WTC11 (cell line): Measurements from ENCODE around the gene HNRNPAB. TPM values are rescaled to one million over a fixed set of nuclear protein-coding genes. Genes with fewer than 3 reads are reported as not detected.

Experiments
- ATAC-seq: fragments of 200-7000 bp; cut with Tn5 transposase; 2 replicates; pipeline ENCODE4 v1.10.0; 2021; ENCODE audit warnings: mild to moderate bottlenecking, moderate library complexity
- CTCF ChIA-PET: fragments of 300-600 bp; sonication (Branson Sonifier 250); formaldehyde crosslinking; loops from one replicate; lab custom pipeline; 2021; ENCODE audit warnings: antibody characterized with exemption; lab: Charles Lee
- POLR2A ChIA-PET: fragments of 350-600 bp; sonication (Branson Sonifier 250); formaldehyde crosslinking; loops from one replicate; lab custom pipeline; 2021; ENCODE audit warnings: antibody characterized with exemption; lab: Charles Lee
- DNase-seq: peaks from one replicate; pipeline ENCODE4 v3.0.0; 2021; ENCODE audit warnings: low spot score
- H3K27ac Mint-ChIP-seq: 2 replicates; pipeline ENCODE4 v1.8.0; 2021; ENCODE audit warnings: mixed read lengths
- H3K27me3 Mint-ChIP-seq: 2 replicates; pipeline ENCODE4 v1.8.0; 2021; ENCODE audit warnings: low read depth, mild to moderate bottlenecking, moderate library complexity, mixed read lengths
- H3K36me3 Mint-ChIP-seq: 2 replicates; pipeline ENCODE4 v1.8.0; 2021; ENCODE audit warnings: mixed read lengths
- H3K4me1 Mint-ChIP-seq: 2 replicates; pipeline ENCODE4 v1.8.0; 2022; ENCODE audit warnings: mixed read lengths
- H3K4me3 Mint-ChIP-seq: 2 replicates; pipeline ENCODE4 v1.8.0; 2021; ENCODE audit warnings: mild to moderate bottlenecking, moderate library complexity, mixed read lengths
- H3K9me3 Mint-ChIP-seq: 2 replicates; pipeline ENCODE4 v1.8.0; 2021; ENCODE audit warnings: mixed read lengths
- ATF1 ChIP-seq: sonication (generic); formaldehyde crosslinking; IDR thresholded peaks from 2 replicates; pipeline ENCODE4 v1.8.1; 2023; ENCODE audit warnings: mild to moderate bottlenecking, moderate library complexity, missing genetic modification reagents
- CREM ChIP-seq: sonication (generic); formaldehyde crosslinking; IDR thresholded peaks from 2 replicates; pipeline ENCODE4 v1.8.1; 2022; ENCODE audit warnings: mild to moderate bottlenecking, missing genetic modification reagents, moderate library complexity
- ETV6 ChIP-seq: sonication (generic); formaldehyde crosslinking; IDR thresholded peaks from 2 replicates; pipeline ENCODE4 v1.8.1; 2022; ENCODE audit warnings: mild to moderate bottlenecking, missing genetic modification reagents
- MYBL2 ChIP-seq: sonication (generic); formaldehyde crosslinking; IDR thresholded peaks from 2 replicates; pipeline ENCODE4 v1.8.1; 2023; ENCODE audit warnings: mild to moderate bottlenecking, moderate library complexity, missing genetic modification reagents
- SP1 ChIP-seq: sonication (generic); formaldehyde crosslinking; conservative IDR thresholded peaks from 2 replicates; pipeline ENCODE4 v1.8.1; 2022; ENCODE audit warnings: missing genetic modification reagents
- ZNF219 ChIP-seq: sonication (generic); formaldehyde crosslinking; IDR thresholded peaks from 2 replicates; pipeline ENCODE4 v1.8.0; 2023; ENCODE audit warnings: missing genetic modification reagents, mild to moderate bottlenecking, borderline replicate concordance
- ZNF232 ChIP-seq: sonication (generic); formaldehyde crosslinking; IDR thresholded peaks from 2 replicates; pipeline ENCODE4 v1.8.0; 2022; ENCODE audit warnings: mild to moderate bottlenecking, missing genetic modification reagents
- ZNF317 ChIP-seq: sonication (generic); formaldehyde crosslinking; IDR thresholded peaks from 2 replicates; pipeline ENCODE4 v1.8.1; 2023; ENCODE audit warnings: low read depth, mild to moderate bottlenecking, moderate library complexity, missing genetic modification reagents, borderline replicate concordance
- ZNF396 ChIP-seq: fragments of 250-450 bp; sonication (Bioruptor Pico); IDR thresholded peaks from 2 replicates; pipeline ENCODE4 v1.8.0; 2021; ENCODE audit warnings: mild to moderate bottlenecking, moderate library complexity, borderline replicate concordance
- total RNA-seq: library from RNA; stranded (reverse); gene quantifications from 3 replicates; pipeline ENCODE4 v1.2.3, GENCODE V29; 2021
- TF ChIP-seq, protein P1 (sequence below): sonication (generic); formaldehyde crosslinking; IDR thresholded peaks from 2 replicates; pipeline ENCODE4 v1.8.1; 2023; ENCODE audit warnings: mild to moderate bottlenecking, missing genetic modification reagents, borderline replicate concordance
- TF ChIP-seq, protein P2 (sequence below): sonication (generic); formaldehyde crosslinking; IDR thresholded peaks from 2 replicates; pipeline ENCODE4 v1.8.1; 2023; ENCODE audit warnings: mild to moderate bottlenecking, missing genetic modification reagents
- TF ChIP-seq, protein P3 (sequence below): sonication (generic); formaldehyde crosslinking; IDR thresholded peaks from 2 replicates; pipeline ENCODE4 v1.8.0; 2023; ENCODE audit warnings: mild to moderate bottlenecking, missing genetic modification reagents
- TF ChIP-seq, protein P4 (sequence below): fragments of 250-450 bp; sonication (Bioruptor Pico); IDR thresholded peaks from 2 replicates; pipeline ENCODE4 v1.9.0; 2021; ENCODE audit warnings: mild to moderate bottlenecking
- TF ChIP-seq, protein P5 (sequence below): fragments of 250-450 bp; sonication (Bioruptor Pico); IDR thresholded peaks from 2 replicates; pipeline ENCODE4 v1.9.0; 2021; ENCODE audit warnings: mild to moderate bottlenecking, borderline replicate concordance
- TF ChIP-seq, protein P6 (sequence below): fragments of 250-450 bp; sonication (Bioruptor Pico); conservative IDR thresholded peaks from 2 replicates; pipeline ENCODE4 v1.9.0; 2021; ENCODE audit warnings: mild to moderate bottlenecking

The HNRNPAB gene
- total RNA-seq, 1 experiment from 2014 or later: 457 TPM

DNA sequence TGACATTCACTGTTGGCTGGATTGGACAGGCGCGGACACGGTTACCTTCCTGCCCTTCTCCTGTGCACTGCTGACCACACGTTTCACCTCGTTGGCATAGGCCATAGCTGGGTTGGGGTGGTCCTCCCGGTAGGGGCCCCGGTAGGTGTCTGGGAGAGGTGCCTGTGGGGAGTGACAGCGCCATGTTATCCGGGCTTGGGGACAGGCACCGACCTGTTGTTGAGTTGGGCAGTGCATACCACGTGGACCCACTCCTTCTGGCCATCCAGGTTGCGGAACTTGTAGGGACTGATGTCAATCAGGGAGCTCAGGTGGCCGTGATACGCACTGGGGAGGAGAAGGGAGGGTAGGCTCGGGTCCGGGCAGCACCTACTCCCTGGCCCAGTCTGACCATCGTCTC, 20.1 kb downstream of the HNRNPAB start:
- ChIA-PET POLR2A (interaction anchor here (0.6 to 1.2 kb wide), 3 partner anchors 12 to 1952 kb away, joined by 3 to 8 read pairs (median 4); partner anchors contain the start of gene HNRNPAB), CTCF (interaction anchor here (0.6 to 2.3 kb wide), 4 partner anchors 11 to 366 kb away, joined by 3 to 13 read pairs (median 3); partner anchors contain the start of gene COL23A1)
- peaks cover 49% of the 10 kb centered on the region for H3K36me3 Mint-ChIP-seq

DNA sequence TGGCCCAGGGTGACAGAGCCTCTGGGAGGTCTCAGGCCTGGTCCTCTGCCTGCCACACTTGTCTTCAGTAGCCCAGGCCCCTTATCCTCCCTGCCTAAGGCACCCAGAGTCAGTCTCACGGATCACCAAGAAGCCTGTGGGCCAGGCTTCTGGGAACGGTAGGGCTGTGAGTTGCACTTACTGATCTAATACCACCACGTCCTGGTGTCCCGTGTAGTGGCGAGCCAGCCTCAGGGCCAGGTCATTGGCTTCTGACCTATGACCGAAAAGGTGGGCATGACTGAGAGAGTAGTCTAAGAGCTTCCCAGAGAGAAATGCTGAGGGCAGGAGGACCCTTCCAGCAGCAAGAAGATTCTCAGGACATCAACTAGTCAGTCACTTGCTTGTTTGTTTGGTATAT, 20.8 kb downstream of the HNRNPAB start:
- ChIA-PET CTCF (interaction anchor here (0.6 to 2.3 kb wide), 3 partner anchors 10 to 365 kb away, joined by 3 to 13 read pairs (median 3); partner anchors contain the start of gene COL23A1), POLR2A (interaction anchor here (0.8 kb wide), 1 partner anchor 21 kb away, joined by 3 read pairs; the partner anchor contains the start of gene HNRNPAB)
- no peak for ATAC-seq
- DNase-seq: no peak
- TF ChIP-seq ZNF232 (CRISPR knock-in tag): no peak
- TF ChIP-seq, protein P1, sequence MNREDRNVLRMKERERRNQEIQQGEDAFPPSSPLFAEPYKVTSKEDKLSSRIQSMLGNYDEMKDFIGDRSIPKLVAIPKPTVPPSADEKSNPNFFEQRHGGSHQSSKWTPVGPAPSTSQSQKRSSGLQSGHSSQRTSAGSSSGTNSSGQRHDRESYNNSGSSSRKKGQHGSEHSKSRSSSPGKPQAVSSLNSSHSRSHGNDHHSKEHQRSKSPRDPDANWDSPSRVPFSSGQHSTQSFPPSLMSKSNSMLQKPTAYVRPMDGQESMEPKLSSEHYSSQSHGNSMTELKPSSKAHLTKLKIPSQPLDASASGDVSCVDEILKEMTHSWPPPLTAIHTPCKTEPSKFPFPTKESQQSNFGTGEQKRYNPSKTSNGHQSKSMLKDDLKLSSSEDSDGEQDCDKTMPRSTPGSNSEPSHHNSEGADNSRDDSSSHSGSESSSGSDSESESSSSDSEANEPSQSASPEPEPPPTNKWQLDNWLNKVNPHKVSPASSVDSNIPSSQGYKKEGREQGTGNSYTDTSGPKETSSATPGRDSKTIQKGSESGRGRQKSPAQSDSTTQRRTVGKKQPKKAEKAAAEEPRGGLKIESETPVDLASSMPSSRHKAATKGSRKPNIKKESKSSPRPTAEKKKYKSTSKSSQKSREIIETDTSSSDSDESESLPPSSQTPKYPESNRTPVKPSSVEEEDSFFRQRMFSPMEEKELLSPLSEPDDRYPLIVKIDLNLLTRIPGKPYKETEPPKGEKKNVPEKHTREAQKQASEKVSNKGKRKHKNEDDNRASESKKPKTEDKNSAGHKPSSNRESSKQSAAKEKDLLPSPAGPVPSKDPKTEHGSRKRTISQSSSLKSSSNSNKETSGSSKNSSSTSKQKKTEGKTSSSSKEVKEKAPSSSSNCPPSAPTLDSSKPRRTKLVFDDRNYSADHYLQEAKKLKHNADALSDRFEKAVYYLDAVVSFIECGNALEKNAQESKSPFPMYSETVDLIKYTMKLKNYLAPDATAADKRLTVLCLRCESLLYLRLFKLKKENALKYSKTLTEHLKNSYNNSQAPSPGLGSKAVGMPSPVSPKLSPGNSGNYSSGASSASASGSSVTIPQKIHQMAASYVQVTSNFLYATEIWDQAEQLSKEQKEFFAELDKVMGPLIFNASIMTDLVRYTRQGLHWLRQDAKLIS (CRISPR knock-in tag): no peak
- TF ChIP-seq SP1 (CRISPR knock-in tag): no peak
- TF ChIP-seq, protein P2, sequence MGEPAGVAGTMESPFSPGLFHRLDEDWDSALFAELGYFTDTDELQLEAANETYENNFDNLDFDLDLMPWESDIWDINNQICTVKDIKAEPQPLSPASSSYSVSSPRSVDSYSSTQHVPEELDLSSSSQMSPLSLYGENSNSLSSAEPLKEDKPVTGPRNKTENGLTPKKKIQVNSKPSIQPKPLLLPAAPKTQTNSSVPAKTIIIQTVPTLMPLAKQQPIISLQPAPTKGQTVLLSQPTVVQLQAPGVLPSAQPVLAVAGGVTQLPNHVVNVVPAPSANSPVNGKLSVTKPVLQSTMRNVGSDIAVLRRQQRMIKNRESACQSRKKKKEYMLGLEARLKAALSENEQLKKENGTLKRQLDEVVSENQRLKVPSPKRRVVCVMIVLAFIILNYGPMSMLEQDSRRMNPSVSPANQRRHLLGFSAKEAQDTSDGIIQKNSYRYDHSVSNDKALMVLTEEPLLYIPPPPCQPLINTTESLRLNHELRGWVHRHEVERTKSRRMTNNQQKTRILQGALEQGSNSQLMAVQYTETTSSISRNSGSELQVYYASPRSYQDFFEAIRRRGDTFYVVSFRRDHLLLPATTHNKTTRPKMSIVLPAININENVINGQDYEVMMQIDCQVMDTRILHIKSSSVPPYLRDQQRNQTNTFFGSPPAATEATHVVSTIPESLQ (CRISPR knock-in tag): no peak
- TF ChIP-seq, protein P3, sequence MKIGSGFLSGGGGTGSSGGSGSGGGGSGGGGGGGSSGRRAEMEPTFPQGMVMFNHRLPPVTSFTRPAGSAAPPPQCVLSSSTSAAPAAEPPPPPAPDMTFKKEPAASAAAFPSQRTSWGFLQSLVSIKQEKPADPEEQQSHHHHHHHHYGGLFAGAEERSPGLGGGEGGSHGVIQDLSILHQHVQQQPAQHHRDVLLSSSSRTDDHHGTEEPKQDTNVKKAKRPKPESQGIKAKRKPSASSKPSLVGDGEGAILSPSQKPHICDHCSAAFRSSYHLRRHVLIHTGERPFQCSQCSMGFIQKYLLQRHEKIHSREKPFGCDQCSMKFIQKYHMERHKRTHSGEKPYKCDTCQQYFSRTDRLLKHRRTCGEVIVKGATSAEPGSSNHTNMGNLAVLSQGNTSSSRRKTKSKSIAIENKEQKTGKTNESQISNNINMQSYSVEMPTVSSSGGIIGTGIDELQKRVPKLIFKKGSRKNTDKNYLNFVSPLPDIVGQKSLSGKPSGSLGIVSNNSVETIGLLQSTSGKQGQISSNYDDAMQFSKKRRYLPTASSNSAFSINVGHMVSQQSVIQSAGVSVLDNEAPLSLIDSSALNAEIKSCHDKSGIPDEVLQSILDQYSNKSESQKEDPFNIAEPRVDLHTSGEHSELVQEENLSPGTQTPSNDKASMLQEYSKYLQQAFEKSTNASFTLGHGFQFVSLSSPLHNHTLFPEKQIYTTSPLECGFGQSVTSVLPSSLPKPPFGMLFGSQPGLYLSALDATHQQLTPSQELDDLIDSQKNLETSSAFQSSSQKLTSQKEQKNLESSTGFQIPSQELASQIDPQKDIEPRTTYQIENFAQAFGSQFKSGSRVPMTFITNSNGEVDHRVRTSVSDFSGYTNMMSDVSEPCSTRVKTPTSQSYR (CRISPR knock-in tag): no peak
- TF ChIP-seq CREM (CRISPR knock-in tag): no peak
- TF ChIP-seq ZNF317 (CRISPR knock-in tag): no peak
- no peak for TF ChIP-seq ATF1 (CRISPR knock-in tag)
- TF ChIP-seq ETV6: no peak
- TF ChIP-seq, protein P4, sequence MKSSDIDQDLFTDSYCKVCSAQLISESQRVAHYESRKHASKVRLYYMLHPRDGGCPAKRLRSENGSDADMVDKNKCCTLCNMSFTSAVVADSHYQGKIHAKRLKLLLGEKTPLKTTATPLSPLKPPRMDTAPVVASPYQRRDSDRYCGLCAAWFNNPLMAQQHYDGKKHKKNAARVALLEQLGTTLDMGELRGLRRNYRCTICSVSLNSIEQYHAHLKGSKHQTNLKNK: no peak
- TF ChIP-seq MYBL2 (CRISPR knock-in tag): no peak
- TF ChIP-seq, protein P5, sequence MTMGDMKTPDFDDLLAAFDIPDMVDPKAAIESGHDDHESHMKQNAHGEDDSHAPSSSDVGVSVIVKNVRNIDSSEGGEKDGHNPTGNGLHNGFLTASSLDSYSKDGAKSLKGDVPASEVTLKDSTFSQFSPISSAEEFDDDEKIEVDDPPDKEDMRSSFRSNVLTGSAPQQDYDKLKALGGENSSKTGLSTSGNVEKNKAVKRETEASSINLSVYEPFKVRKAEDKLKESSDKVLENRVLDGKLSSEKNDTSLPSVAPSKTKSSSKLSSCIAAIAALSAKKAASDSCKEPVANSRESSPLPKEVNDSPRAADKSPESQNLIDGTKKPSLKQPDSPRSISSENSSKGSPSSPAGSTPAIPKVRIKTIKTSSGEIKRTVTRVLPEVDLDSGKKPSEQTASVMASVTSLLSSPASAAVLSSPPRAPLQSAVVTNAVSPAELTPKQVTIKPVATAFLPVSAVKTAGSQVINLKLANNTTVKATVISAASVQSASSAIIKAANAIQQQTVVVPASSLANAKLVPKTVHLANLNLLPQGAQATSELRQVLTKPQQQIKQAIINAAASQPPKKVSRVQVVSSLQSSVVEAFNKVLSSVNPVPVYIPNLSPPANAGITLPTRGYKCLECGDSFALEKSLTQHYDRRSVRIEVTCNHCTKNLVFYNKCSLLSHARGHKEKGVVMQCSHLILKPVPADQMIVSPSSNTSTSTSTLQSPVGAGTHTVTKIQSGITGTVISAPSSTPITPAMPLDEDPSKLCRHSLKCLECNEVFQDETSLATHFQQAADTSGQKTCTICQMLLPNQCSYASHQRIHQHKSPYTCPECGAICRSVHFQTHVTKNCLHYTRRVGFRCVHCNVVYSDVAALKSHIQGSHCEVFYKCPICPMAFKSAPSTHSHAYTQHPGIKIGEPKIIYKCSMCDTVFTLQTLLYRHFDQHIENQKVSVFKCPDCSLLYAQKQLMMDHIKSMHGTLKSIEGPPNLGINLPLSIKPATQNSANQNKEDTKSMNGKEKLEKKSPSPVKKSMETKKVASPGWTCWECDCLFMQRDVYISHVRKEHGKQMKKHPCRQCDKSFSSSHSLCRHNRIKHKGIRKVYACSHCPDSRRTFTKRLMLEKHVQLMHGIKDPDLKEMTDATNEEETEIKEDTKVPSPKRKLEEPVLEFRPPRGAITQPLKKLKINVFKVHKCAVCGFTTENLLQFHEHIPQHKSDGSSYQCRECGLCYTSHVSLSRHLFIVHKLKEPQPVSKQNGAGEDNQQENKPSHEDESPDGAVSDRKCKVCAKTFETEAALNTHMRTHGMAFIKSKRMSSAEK: no peak
- TF ChIP-seq, protein P6, sequence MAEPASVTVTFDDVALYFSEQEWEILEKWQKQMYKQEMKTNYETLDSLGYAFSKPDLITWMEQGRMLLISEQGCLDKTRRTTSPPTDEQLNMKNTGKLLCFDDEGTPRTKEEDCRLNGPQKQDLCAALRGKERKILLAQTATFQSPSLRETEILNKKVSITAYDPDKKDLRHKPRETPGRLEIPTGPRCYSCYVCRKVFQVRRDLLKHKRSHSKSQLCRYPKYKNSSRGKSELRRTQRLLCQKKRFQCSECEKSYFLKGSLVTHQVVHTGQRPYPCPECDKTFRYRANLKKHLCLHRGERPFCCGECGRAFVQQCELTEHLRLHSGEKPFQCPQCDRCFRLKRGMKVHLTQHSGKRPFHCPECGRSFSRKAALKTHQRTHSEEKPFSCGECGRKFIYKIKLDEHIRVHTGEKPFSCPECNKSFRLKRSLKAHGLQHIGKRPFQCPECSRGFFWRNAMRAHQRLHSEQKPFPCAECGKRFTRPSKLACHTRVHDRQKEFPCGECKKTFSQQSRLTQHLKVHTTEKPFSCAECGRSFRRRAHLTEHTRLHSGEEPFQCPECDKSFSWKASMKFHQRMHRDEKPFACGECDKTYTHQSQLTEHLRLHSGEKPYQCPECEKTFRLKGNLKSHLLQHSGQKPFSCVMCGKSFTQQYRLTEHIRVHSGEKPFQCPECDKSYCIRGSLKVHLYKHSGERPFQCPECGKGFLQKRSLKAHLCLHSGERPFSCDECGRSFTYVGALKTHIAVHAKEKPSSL (CRISPR knock-in tag): no peak
- no peak for TF ChIP-seq ZNF396
- H3K4me3 Mint-ChIP-seq: no peak overlapping the region
- peaks cover 8% of the 10 kb centered on the region; the same call in 1 of the 2 replicates for H3K9me3 Mint-ChIP-seq
- 0 out of 2 replicates have a peak overlapping the region, but pooled peaks have one; percentile 29 for H3K27ac Mint-ChIP-seq
- peaks cover 52% of the 10 kb centered on the region for H3K36me3 Mint-ChIP-seq
- H3K4me1 Mint-ChIP-seq: peaks cover 18% of the 10 kb centered on the region
- H3K27me3 Mint-ChIP-seq: 0 out of 2 replicates have a peak, but pooled peaks cover 2% of the 10 kb centered on the region

More for the DNA sequence above, 20.1 kb downstream of the HNRNPAB start:
- Mint-ChIP-seq H3K27me3 (0 out of 2 replicates have a peak, but pooled peaks cover 2% of the 10 kb centered on the region), H3K4me3 (no peak overlapping the region), H3K9me3 (peaks cover 8% of the 10 kb centered on the region; the same call in 1 of the 2 replicates), H3K4me1 (peaks cover 18% of the 10 kb centered on the region), H3K27ac (no peak overlapping the region)
- TF ChIP-seq ZNF219 (CRISPR knock-in tag) (no peak), MYBL2 (CRISPR knock-in tag) (0 out of 2 replicates have a peak, but pooled peaks have one; percentile 24)
- DNase-seq (no peak), ATAC-seq (no peak)
